H54 (cell line): ENCODE results near the gene PHGDH.

ENCODE experiments used
- DNase-seq: peaks from one replicate; pipeline ENCODE4 v3.0.0; 2011; ENCODE audit warnings: low spot score, mixed read lengths; ENCODE audit not compliant: insufficient read length
- FAIRE-seq: peaks from 3 replicates; lab custom pipeline; 2011; peaks lifted over from hg19 to GRCh38; lab: Jason Lieb, UNC
- POLR2A ChIP-seq: IDR thresholded peaks from 2 replicates; pipeline ENCODE4 v1.6.1; 2011; ENCODE audit warnings: low read depth, mild to moderate bottlenecking, low read length

Gene PHGDH

GRCh38 chr1:119743776-119744597, 32.3 kb downstream of the PHGDH start:
- DNase-seq (peak; percentile 56), FAIRE-seq (no peak)
- no peak for TF ChIP-seq POLR2A

GRCh38 chr1:119744598-119744942, 32.8 kb downstream of the PHGDH start:
- no peak for FAIRE-seq
- no peak for DNase-seq
- TF ChIP-seq POLR2A: no peak

GRCh38 chr1:119745034-119745433, 33.3 kb downstream of the PHGDH start:
- DNase-seq: no peak
- FAIRE-seq: no peak
- TF ChIP-seq POLR2A: no peak

- FAIRE-seq (no peak), DNase-seq (no peak)
- TF ChIP-seq POLR2A: no peak
These were observed 35.7 kb downstream of the PHGDH start for GRCh38 chr1:119747451-119747850.

- TF ChIP-seq POLR2A: no peak
- no peak for FAIRE-seq
- DNase-seq: no peak
These were observed 36.3 kb downstream of the PHGDH start for GRCh38 chr1:119748040-119748439.

- no peak for FAIRE-seq
- no peak for TF ChIP-seq POLR2A
- DNase-seq: no peak
These were observed 40.9 kb downstream of the PHGDH start for GRCh38 chr1:119752592-119752991.

- no peak for FAIRE-seq
- TF ChIP-seq POLR2A: no peak
These were observed 46.9 kb downstream of the PHGDH start for GRCh38 chr1:119758584-119758983.

GRCh38 chr1:119762409-119762808, 50.7 kb downstream of the PHGDH start:
- DNase-seq (no peak), FAIRE-seq (no peak)
- TF ChIP-seq POLR2A: no peak

More at GRCh38 chr1:119758584-119758983, 46.9 kb downstream of the PHGDH start:
- no peak for DNase-seq

GRCh38 chr1:119762953-119763352, 51.2 kb downstream of the PHGDH start:
- no peak for TF ChIP-seq POLR2A
- no peak for FAIRE-seq
- no peak for DNase-seq

GRCh38 chr1:119764220-119764619, 52.5 kb downstream of the PHGDH start:
- TF ChIP-seq POLR2A: no peak
- DNase-seq (no peak), FAIRE-seq (no peak)

GRCh38 chr1:119766374-119766794, 54.6 kb downstream of the PHGDH start:
- no peak for DNase-seq
- no peak for TF ChIP-seq POLR2A
- no peak for FAIRE-seq

GRCh38 chr1:119767486-119767885, 55.8 kb downstream of the PHGDH start:
- DNase-seq (no peak), FAIRE-seq (no peak)
- TF ChIP-seq POLR2A: no peak

GRCh38 chr1:119768778-119769177, 57.0 kb downstream of the PHGDH start, which contains the start of gene HMGCS2:
Gene HMGCS2, minus strand, starts transcription at chr1:119768905. Its CDS starts 61 bp downstream, at chr1:119768844.
- DNase-seq: no peak
- no peak for TF ChIP-seq POLR2A
- FAIRE-seq: no peak

- TF ChIP-seq POLR2A: no peak
- no peak for DNase-seq
- no peak for FAIRE-seq
These were observed 59.3 kb downstream of the PHGDH start for GRCh38 chr1:119771016-119771415.

GRCh38 chr1:119771770-119772169, 60.0 kb downstream of the PHGDH start:
- no peak for DNase-seq
- FAIRE-seq: no peak
- no peak for TF ChIP-seq POLR2A
